Measurements from ENCODE around the gene PHLDB1.

DNA sequence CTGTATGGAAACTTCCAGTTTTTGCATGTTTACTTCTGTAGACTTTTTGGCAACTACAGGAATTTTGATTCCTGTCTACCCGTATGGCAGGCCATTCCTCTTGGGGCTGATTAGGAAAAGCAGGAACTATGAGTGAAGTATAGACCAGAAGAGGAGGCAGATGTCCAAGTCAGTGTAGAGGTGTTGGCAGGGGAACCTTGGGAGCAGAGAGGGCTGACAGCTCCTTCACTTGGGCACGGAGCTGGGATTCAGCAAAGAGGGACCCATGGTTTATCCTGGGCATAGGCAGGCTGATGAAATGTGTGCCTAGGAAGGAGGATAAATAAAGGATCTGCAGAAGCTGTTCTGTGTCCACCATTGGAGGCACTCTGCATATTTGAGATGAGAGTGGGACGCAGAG, 39.0 kb downstream of the PHLDB1 start:
- TF ChIP-seq, protein P1, sequence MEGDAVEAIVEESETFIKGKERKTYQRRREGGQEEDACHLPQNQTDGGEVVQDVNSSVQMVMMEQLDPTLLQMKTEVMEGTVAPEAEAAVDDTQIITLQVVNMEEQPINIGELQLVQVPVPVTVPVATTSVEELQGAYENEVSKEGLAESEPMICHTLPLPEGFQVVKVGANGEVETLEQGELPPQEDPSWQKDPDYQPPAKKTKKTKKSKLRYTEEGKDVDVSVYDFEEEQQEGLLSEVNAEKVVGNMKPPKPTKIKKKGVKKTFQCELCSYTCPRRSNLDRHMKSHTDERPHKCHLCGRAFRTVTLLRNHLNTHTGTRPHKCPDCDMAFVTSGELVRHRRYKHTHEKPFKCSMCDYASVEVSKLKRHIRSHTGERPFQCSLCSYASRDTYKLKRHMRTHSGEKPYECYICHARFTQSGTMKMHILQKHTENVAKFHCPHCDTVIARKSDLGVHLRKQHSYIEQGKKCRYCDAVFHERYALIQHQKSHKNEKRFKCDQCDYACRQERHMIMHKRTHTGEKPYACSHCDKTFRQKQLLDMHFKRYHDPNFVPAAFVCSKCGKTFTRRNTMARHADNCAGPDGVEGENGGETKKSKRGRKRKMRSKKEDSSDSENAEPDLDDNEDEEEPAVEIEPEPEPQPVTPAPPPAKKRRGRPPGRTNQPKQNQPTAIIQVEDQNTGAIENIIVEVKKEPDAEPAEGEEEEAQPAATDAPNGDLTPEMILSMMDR (IDR thresholded peaks at IDR 0.05) = no peak
- no peak for TF ChIP-seq POLR2AphosphoS5 (IDR thresholded peaks at IDR 0.05)
